A549 (cell line): Measurements from ENCODE around the gene OR4K5.

Experiments used
- TF ChIP-seq, protein P1 (sequence below): fragments of >200 bp; sonication (Bioruptor Twin); formaldehyde crosslinking; IDR thresholded peaks from 3 replicates; pipeline ENCODE4 v1.6.1; 2016
- TF ChIP-seq, protein P2 (sequence below): fragments of >200 bp; sonication (Bioruptor Twin); formaldehyde crosslinking; IDR thresholded peaks from 3 replicates; pipeline ENCODE4 v1.5.1; 2016

GRCh38 chr14:19911114-19911513 lies 9.3 kb upstream of the OR4K5 start:
- TF ChIP-seq, protein P1, sequence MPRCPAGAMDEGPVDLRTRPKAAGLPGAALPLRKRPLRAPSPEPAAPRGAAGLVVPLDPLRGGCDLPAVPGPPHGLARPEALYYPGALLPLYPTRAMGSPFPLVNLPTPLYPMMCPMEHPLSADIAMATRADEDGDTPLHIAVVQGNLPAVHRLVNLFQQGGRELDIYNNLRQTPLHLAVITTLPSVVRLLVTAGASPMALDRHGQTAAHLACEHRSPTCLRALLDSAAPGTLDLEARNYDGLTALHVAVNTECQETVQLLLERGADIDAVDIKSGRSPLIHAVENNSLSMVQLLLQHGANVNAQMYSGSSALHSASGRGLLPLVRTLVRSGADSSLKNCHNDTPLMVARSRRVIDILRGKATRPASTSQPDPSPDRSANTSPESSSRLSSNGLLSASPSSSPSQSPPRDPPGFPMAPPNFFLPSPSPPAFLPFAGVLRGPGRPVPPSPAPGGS = no peak
- TF ChIP-seq, protein P2, sequence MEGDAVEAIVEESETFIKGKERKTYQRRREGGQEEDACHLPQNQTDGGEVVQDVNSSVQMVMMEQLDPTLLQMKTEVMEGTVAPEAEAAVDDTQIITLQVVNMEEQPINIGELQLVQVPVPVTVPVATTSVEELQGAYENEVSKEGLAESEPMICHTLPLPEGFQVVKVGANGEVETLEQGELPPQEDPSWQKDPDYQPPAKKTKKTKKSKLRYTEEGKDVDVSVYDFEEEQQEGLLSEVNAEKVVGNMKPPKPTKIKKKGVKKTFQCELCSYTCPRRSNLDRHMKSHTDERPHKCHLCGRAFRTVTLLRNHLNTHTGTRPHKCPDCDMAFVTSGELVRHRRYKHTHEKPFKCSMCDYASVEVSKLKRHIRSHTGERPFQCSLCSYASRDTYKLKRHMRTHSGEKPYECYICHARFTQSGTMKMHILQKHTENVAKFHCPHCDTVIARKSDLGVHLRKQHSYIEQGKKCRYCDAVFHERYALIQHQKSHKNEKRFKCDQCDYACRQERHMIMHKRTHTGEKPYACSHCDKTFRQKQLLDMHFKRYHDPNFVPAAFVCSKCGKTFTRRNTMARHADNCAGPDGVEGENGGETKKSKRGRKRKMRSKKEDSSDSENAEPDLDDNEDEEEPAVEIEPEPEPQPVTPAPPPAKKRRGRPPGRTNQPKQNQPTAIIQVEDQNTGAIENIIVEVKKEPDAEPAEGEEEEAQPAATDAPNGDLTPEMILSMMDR = no peak
